HFF-Myc (cell line): Measurements from ENCODE around the gene PRKCE.

Source experiments
- DNase-seq: peaks from one replicate; pipeline ENCODE4 v3.0.0-alpha.2; 2011; ENCODE audit warnings: low read depth; ENCODE audit errors: extremely low read depth
- H3K4me3 ChIP-seq: replicated peaks from 2 replicates; pipeline ENCODE4 v1.5.1; 2011; ENCODE audit warnings: low read depth, mild to moderate bottlenecking, control low read depth, low read length
- CTCF ChIP-seq: IDR thresholded peaks from 2 replicates; pipeline ENCODE4 v1.5.1; 2012; ENCODE audit warnings: mild to moderate bottlenecking, low read depth, low read length, control low read depth; ENCODE audit errors: missing control alignments

Gene PRKCE

DNA sequence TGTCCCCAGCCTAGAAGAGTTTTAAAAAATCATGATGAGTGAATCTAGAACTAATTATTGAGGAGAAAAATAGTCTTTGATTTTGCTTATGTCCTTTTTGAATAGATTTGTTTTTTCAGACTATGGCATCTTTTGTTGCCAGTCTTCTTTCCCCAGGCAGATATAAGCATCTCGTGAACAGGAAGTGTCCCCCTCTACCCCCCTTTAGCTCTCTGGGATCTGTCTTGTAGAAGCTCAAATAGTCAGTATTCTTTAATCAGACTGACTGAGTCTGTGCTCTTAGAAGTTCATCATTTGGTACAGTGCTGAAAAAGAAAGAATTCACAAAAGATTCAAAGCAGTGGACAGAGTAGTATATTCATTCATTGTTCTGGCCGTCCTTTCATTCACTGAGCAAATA lies 10.4 kb downstream of the PRKCE start:
- H3K4me3 ChIP-seq, result no peak overlapping the region
- DNase-seq, result no peak
- TF ChIP-seq CTCF, result no peak

DNA sequence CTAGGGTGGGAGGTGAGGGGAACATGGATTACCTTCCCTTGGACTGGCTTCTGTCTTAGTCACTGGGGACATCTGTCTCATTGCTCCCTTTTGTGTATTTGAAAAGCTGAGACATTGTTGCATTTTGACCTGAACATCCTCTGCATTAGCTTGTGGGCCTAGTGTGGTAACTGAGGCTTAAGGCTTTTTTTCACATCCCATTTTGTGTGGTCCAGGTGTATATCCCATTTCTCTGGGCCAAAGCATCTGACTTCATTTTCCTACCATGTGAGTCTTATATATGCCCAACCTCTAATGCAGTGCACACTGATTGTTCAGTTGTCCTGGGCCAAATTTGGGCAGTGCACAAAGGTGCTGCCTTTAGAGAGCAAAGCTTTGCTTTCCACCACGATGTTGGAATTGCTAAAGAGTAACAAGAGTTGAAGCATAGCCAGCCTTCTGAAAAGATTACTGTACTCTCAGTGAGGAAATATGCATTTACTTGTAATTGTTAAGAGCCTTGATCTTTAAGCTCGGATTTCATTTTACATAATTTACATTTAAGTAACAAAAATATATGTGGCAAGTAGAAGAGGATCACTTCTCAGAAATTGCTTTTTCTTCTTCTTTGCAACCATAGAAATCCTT lies 13.3 kb downstream of the PRKCE start:
- DNase-seq, result no peak
- no peak for TF ChIP-seq CTCF

DNA sequence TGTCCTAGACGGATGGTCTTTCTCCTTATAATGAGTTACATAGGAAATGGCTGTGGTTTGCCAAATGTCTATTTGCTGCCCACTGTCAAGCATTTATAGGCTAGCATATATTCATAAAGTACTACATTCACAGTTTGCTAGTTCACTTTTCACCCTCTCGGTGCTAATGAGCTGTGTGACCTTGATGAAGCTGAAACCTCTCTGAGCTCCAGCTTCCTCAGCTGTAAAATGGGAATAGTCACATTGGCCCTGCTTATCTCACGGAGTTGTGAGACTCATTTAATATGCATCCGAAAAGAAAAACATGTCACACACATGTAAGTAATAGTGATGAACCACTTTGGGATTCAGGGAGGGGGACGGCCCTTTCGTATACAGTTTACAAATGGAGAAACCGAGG lies 17.0 kb downstream of the PRKCE start:
- TF ChIP-seq CTCF, result no peak

More for the DNA sequence above, 13.3 kb downstream of the PRKCE start:
- H3K4me3 ChIP-seq, result no peak overlapping the region

GRCh38 chr2:45669032-45669486 lies 17.6 kb downstream of the PRKCE start:
- DNase-seq, result no peak
- TF ChIP-seq CTCF, result no peak
- H3K4me3 ChIP-seq, result no peak overlapping the region

More for the DNA sequence above, 17.0 kb downstream of the PRKCE start:
- no peak overlapping the region for H3K4me3 ChIP-seq
- DNase-seq, result no peak

DNA sequence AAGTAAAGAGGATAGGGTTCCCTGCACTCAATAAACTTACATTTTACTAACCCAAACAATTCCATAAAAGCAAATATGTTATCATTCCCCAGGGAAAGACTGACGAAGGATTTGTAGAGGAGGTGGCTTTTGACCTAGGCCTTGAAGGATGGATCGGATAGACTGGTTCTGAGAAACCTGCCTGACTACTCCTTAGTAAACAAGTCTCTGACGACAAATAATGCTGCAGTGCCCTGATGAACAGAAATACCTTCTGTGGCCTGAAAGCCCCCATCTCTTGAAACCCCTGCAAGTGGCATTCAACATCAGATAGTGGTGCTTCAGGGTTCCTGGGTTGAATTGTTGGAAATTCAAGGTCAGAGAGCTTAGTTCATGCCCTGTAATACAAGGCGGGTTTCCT lies 19.2 kb downstream of the PRKCE start:
- no peak for TF ChIP-seq CTCF
- no peak for DNase-seq
- no peak overlapping the region for H3K4me3 ChIP-seq

DNA sequence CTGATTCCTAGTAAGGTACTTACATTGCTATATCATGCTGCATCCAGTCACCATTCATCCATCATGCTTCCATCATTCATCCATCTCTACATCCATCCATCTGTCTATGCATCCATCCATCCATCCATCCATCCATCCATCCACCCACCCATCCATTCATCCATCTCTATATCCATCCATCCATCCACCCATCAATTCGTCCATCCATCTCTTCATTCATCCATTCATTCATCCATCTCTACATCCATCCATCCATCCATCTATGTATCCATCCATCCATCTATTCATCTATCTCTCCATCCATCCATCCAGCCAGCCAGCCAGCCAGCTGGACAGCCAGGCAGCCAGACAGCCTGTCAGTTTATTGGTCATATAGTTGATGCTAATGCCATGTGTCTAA lies 20.7 kb downstream of the PRKCE start:
- DNase-seq, result no peak
- TF ChIP-seq CTCF, result no peak

DNA sequence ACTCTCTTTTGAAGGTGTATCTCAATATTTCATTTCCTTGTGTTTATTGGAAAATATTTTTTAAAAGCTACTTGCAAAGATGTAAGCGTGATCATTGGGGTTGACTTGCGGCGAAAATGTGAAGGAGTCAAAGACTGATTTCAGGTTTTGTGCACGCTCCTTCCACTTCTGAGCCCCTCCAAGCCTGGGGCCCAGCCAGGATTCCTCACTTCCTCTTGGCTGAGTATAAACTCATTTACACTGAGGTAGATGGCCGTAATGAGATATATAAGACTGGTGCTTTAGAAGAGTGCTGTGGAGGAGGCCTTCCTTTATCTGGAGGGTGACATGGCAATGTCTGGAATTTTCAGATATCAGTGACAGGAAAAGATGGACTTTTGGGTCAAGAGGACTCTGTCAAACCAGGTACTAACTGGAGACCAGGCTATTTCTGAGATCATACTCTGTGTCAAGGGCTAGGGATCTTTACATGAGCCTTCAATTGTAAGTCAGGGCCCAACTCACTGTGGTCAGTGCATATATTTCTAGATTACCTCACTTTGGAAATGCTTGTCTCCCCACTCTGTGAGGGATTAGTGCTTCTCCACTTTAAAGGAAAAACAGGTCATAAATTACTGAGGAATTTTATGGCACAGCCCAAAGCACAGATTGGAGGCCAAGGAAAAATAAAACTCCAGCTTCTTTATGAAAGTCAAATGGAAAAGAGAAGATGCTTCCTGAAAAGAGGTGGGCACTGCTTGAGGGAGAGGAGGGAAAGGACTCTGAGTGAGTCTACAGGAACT lies 22.8 kb downstream of the PRKCE start:
- no peak for TF ChIP-seq CTCF
- H3K4me3 ChIP-seq, result no peak overlapping the region
- DNase-seq, result no peak

More for the DNA sequence above, 20.7 kb downstream of the PRKCE start:
- no peak overlapping the region for H3K4me3 ChIP-seq
